HEK293T (cell line): ENCODE data around the gene CADPS2.
"Not testable (repeated sequence)": the region's sequence is repeated elsewhere in the genome, so short reads cannot be mapped to it uniquely, and the experiment has no call there.

ENCODE experiments used
- BHLHE40 ChIP-seq: fragments of 450-650 bp; IDR thresholded peaks from 2 replicates; pipeline ENCODE4 v1.6.1; 2016; ENCODE audit warnings: mild to moderate bottlenecking, moderate library complexity, borderline replicate concordance
- ELF4 ChIP-seq: fragments of 450-650 bp; IDR thresholded peaks from 2 replicates; pipeline ENCODE4 v1.6.1; 2017; ENCODE audit warnings: antibody characterized with exemption
- FOXA1 ChIP-seq: fragments of 450-650 bp; IDR thresholded peaks from 2 replicates; pipeline ENCODE4 v1.6.1; 2016; ENCODE audit warnings: mild to moderate bottlenecking
- FOXK2 ChIP-seq: fragments of 450-650 bp; IDR thresholded peaks from 2 replicates; pipeline ENCODE4 v1.6.1; 2016; ENCODE audit warnings: mild to moderate bottlenecking
- FOXM1 ChIP-seq: fragments of 450-650 bp; IDR thresholded peaks from 2 replicates; pipeline ENCODE4 v1.6.1; 2017; ENCODE audit warnings: mild to moderate bottlenecking, borderline replicate concordance
- HDGF ChIP-seq: fragments of 450-650 bp; IDR thresholded peaks from 2 replicates; pipeline ENCODE4 v1.6.1; 2017; ENCODE audit warnings: antibody characterized with exemption, borderline replicate concordance
- L3MBTL2 ChIP-seq: fragments of 450-650 bp; conservative IDR thresholded peaks from 2 replicates; pipeline ENCODE4 v1.6.1; 2016; ENCODE audit warnings: mild to moderate bottlenecking
- LEF1 ChIP-seq: fragments of 450-650 bp; IDR thresholded peaks from 2 replicates; pipeline ENCODE4 v1.6.1; 2017; ENCODE audit warnings: mild to moderate bottlenecking, borderline replicate concordance
- NFRKB ChIP-seq: fragments of 450-650 bp; IDR thresholded peaks from 2 replicates; pipeline ENCODE4 v1.6.1; 2016; ENCODE audit warnings: mild to moderate bottlenecking, moderate library complexity
- SUZ12 ChIP-seq: fragments of 450-650 bp; IDR thresholded peaks from 2 replicates; pipeline ENCODE4 v1.6.1; 2016; ENCODE audit warnings: mild to moderate bottlenecking

GRCh38 chr7:122681186-122681585, 205.1 kb downstream of the CADPS2 start:
- TF ChIP-seq L3MBTL2, SUZ12, HDGF, NFRKB, BHLHE40, ELF4, LEF1, FOXM1, FOXK2, FOXA1: not testable (repeated sequence)
